Activated T-helper 1 cell treated with anti-CD3 and anti-CD28 coated beads, Interleukin-12 subunit alpha, Interleukin-12 subunit beta, Interleukin-2, Interleukin-4 antibody, amounts not matched to agents 30 ng/mL and 10 ng/mL and 1 ng/mL, durations not matched to agents 14 hours and 24 hours and 36 hours (primary cell): ENCODE measurements around the gene PARVA. TPM values are rescaled to one million over a fixed set of nuclear protein-coding genes. Genes with fewer than 3 reads are reported as not detected.
A peak's percentile ranks its signal among the peaks of the same experiment; 100 is the strongest.
"Not testable (repeated sequence)": the region's sequence is repeated elsewhere in the genome, so short reads cannot be mapped to it uniquely, and the experiment has no call there.

Experiments
- DNase-seq: peaks from one replicate; pipeline ENCODE4 v3.0.0; 2021; ENCODE audit warnings: low spot score
- H3K27ac Mint-ChIP-seq: one replicate; pipeline ENCODE4 v1.8.0; 2021; ENCODE audit warnings: mild to moderate bottlenecking, mixed read lengths
- H3K27me3 Mint-ChIP-seq: one replicate; pipeline ENCODE4 v1.8.0; 2022; ENCODE audit warnings: mild to moderate bottlenecking, moderate library complexity, mixed read lengths; ENCODE audit not compliant: insufficient read depth
- H3K36me3 Mint-ChIP-seq: one replicate; pipeline ENCODE4 v1.8.0; 2021; ENCODE audit warnings: low read depth, mixed read lengths
- H3K4me1 Mint-ChIP-seq: one replicate; pipeline ENCODE4 v1.8.0; 2021; ENCODE audit warnings: low read depth, mixed read lengths
- H3K4me3 Mint-ChIP-seq: one replicate; pipeline ENCODE4 v1.8.0; 2021; ENCODE audit warnings: mild to moderate bottlenecking, moderate library complexity, mixed read lengths
- H3K9me3 Mint-ChIP-seq: one replicate; pipeline ENCODE4 v1.8.0; 2021; ENCODE audit warnings: mixed read lengths
- intact Hi-C: fragments of 100-400 bp; cut with micrococcal nuclease; formaldehyde crosslinking; loops from one replicate; pipeline ENCODE4 v1.15.1; 2024
- total RNA-seq: library from RNA; stranded (reverse); gene quantifications from 2 replicates; pipeline ENCODE4 v1.2.3, GENCODE V29; 2022

Gene PARVA, protein sequence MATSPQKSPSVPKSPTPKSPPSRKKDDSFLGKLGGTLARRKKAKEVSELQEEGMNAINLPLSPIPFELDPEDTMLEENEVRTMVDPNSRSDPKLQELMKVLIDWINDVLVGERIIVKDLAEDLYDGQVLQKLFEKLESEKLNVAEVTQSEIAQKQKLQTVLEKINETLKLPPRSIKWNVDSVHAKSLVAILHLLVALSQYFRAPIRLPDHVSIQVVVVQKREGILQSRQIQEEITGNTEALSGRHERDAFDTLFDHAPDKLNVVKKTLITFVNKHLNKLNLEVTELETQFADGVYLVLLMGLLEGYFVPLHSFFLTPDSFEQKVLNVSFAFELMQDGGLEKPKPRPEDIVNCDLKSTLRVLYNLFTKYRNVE
- total RNA-seq = not detected in 2 replicates

DNA sequence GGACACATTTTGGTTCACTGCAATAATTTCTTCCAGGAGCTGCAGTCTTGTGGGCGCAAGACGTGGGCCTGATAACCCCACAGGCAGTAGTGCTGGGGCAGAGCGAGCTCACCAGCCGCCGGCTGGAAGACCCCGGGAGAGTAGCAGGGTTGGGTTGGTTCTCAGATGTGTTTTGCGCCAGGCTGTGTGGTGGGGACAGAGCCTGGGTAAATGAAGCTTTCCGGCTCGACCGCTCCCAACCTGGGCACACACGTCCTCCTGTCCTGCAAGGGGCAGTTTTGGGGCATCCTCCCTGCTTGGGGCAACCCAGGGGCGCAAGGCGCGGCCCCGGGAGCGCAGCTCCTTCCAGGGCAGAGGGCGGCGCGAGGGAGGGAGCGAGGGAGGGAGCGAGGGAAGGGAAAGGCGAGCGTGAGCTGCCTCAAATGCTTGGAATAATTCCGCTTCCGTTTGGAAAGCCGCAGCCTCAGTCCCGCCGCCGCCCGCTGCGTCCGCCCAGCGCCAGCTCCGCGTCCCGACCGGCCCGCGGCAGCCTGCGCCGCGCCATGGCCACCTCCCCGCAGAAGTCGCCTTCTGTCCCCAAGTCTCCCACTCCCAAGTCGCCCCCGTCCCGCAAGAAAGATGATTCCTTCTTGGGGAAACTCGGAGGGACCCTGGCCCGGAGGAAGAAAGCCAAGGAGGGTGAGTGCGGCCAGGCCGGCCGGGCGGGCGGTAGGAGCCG, at the start of gene PARVA:
Gene PARVA, plus strand, starts transcription at position 466 of the 718 bp plus-strand sequence. Its CDS starts 77 bp downstream, at position 543.
- Mint-ChIP-seq H3K4me3 (peak within 1 kb of the TSS; percentile 74), H3K27ac (no peak within 1 kb of the TSS), H3K9me3 (no peaks in the 10 kb centered on the region), H3K36me3 (peaks cover 2% of the 10 kb centered on the region), H3K27me3 (peaks cover 52% of the 10 kb centered on the region), H3K4me1 (no peaks in the 10 kb centered on the region)
- no peak for DNase-seq
- intact Hi-C loops = no loop called here

DNA sequence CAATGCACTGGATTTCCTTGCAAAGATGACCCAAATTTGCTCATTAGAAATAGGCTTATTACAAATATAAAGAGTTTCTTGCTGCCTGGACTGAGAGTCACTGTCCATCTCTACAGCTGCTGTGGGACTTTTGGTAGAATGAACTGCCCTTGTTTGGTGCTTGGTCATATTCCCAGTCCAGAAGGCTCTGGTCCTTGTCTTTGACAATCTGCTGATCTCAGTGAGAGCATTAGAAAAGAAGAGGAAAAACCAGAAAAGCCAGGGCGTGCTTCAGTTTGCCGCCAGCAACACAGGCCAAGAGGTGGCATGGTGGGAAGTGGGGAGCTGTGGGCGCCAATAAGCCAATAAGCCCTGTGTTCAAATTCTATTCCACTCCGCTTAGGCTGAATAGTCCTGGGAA, 48.2 kb upstream of the PARVA start:
- intact Hi-C loops = no loop called here
- Mint-ChIP-seq H3K27me3 (no peaks in the 10 kb centered on the region), H3K4me3 (no peak overlapping the region), H3K36me3 (peaks cover 2% of the 10 kb centered on the region), H3K27ac (no peak overlapping the region), H3K4me1 (peaks cover 6% of the 10 kb centered on the region), H3K9me3 (no peaks in the 10 kb centered on the region)
- DNase-seq = no peak

GRCh38 chr11:12329797-12330196, 47.6 kb upstream of the PARVA start:
- no peak overlapping the region for H3K27ac Mint-ChIP-seq
- peaks cover 6% of the 10 kb centered on the region for H3K4me1 Mint-ChIP-seq
- DNase-seq = no peak
- peaks cover under 1% of the 10 kb centered on the region for H3K36me3 Mint-ChIP-seq
- H3K4me3 Mint-ChIP-seq = no peak overlapping the region
- H3K9me3 Mint-ChIP-seq = no peaks in the 10 kb centered on the region
- H3K27me3 Mint-ChIP-seq = no peaks in the 10 kb centered on the region
- intact Hi-C loops = loop anchor here (5.0 kb wide), 1 partner anchor 853 kb away; no protein-coding TSS in a partner anchor

GRCh38 chr11:12330485-12331231, 46.7 kb upstream of the PARVA start:
- DNase-seq = no peak
- Mint-ChIP-seq H3K27me3 (peaks cover 1% of the 10 kb centered on the region), H3K9me3 (no peaks in the 10 kb centered on the region), H3K36me3 (no peaks in the 10 kb centered on the region), H3K4me3 (no peak overlapping the region), H3K27ac (no peak overlapping the region), H3K4me1 (peaks cover 6% of the 10 kb centered on the region)
- intact Hi-C loops = loop anchor here (1.0 to 5.0 kb wide), 4 partner anchors 269 to 852 kb away; no protein-coding TSS in a partner anchor

GRCh38 chr11:12331239-12331874, 46.0 kb upstream of the PARVA start:
- no peak overlapping the region for H3K27ac Mint-ChIP-seq
- DNase-seq = peak; percentile 48
- H3K9me3 Mint-ChIP-seq = no peaks in the 10 kb centered on the region
- H3K27me3 Mint-ChIP-seq = peaks cover 1% of the 10 kb centered on the region
- H3K4me3 Mint-ChIP-seq = no peak overlapping the region
- H3K4me1 Mint-ChIP-seq = peaks cover 6% of the 10 kb centered on the region
- H3K36me3 Mint-ChIP-seq = no peaks in the 10 kb centered on the region
- intact Hi-C loops = loop anchor here (1.0 to 5.0 kb wide), 4 partner anchors 268 to 851 kb away; no protein-coding TSS in a partner anchor

GRCh38 chr11:12343526-12343925, 33.8 kb upstream of the PARVA start:
- no peak overlapping the region for H3K27ac Mint-ChIP-seq
- H3K4me3 Mint-ChIP-seq = no peak overlapping the region
- no peak for DNase-seq
- no peaks in the 10 kb centered on the region for H3K4me1 Mint-ChIP-seq
- H3K36me3 Mint-ChIP-seq = peaks cover 2% of the 10 kb centered on the region
- no peaks in the 10 kb centered on the region for H3K9me3 Mint-ChIP-seq
- intact Hi-C loops = no loop called here
- H3K27me3 Mint-ChIP-seq = peaks cover 2% of the 10 kb centered on the region

DNA sequence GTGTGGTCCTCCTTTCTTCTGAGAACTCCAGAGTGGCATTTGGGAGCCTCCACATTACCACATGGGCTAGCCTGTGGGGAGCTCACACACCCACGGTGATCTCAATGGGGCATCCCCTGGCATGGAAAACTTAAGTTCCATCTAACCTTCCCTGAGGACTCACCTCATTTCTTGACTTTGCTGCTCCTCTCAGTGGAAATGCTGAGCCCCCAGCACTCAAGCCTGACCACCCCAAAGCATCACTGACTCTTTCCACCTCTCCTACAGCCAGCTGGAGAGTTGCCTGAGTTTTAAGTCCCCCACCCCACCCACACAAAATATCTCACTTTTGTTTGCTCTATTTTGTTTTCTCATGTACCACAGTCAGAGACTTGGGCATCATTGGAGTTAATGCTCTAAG, 23.8 kb upstream of the PARVA start:
- Mint-ChIP-seq H3K4me1 (peaks cover 24% of the 10 kb centered on the region), H3K36me3 (peaks cover 10% of the 10 kb centered on the region), H3K4me3 (no peak overlapping the region), H3K27me3 (no peaks in the 10 kb centered on the region), H3K9me3 (no peaks in the 10 kb centered on the region), H3K27ac (no peak overlapping the region)
- intact Hi-C loops = no loop called here
- no peak for DNase-seq

DNA sequence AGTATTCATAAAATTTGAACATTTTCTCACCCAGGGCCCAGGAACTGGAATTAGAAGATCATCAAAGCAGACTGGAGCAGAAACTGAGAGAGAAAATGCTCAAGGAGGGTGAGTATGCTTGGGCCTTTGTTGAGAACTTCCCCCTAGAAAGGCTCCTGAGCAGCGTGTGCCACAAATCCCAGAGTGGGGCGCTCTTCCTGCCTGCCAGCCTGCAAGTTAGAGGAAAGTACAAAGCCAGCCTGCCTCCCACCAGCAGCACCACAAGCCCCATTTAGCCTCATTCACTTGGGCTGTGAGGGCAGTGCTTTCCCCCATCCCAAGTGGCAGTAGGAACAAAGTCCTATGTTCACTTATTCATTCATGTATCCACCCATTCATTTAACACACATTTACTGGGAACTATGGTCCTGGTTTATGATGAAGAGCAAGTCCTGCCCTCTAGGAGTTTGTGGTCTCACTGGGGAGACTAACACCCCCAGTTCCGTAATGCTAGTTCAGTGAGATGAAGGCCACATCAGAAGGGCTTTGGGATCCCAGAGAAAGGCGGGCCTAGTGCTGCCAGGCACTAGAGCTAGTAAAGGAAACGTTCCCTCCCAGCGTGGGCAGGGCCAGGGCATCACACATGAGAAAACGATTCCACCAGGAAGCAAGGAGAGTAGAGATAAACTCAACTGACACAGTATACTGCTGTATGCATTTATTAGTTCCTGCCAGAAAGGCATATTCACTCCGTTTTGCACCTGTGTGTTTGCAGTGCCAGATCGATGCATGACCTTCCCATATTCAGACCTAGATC, 22.4 kb upstream of the PARVA start:
- intact Hi-C loops = no loop called here
- no peak overlapping the region for H3K27ac Mint-ChIP-seq
- no peak for DNase-seq
- peaks cover 14% of the 10 kb centered on the region for H3K36me3 Mint-ChIP-seq
- no peaks in the 10 kb centered on the region for H3K27me3 Mint-ChIP-seq
- H3K4me3 Mint-ChIP-seq = no peak overlapping the region
- H3K9me3 Mint-ChIP-seq = no peaks in the 10 kb centered on the region
- peaks cover 24% of the 10 kb centered on the region for H3K4me1 Mint-ChIP-seq

DNA sequence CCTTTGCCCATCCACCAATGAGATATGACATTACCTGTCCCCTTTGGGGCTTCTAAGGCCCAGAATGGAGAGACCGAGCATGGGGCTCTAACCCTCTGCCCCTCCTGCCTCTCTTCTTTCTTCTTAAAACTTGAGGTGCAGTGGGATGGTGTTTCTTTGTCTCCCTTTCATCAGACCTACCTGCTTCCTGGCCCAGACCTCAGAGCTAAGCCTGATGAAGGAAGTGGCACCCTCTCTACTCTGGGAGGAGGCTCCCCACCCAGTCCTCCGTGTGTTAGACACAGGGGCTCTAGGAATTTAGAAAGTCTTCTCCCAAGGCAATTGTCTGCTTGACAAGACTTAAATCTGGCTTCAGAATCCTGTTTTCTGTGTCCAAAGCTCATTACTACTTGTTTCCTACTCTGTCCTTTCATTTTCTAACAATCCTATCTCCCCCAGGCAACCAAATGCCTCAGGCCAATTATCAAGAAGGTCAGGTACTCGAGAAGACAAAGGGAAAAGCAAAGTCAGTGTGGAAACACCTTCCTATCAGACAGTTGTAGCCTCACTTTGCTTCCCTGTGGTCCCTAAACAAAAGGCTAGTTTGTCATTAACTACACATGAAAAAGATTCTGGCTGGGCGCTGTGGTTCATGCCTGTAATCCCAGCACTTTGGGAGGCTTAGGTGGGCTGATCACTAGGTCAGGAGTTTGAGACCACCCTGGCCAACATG, 20.3 kb upstream of the PARVA start:
- H3K4me3 Mint-ChIP-seq = no peak overlapping the region
- no peaks in the 10 kb centered on the region for H3K9me3 Mint-ChIP-seq
- no peak overlapping the region for H3K27ac Mint-ChIP-seq
- intact Hi-C loops = no loop called here
- peaks cover 33% of the 10 kb centered on the region for H3K4me1 Mint-ChIP-seq
- peaks cover 14% of the 10 kb centered on the region for H3K36me3 Mint-ChIP-seq
- DNase-seq = no peak
- no peaks in the 10 kb centered on the region for H3K27me3 Mint-ChIP-seq

GRCh38 chr11:12357697-12358096, 19.7 kb upstream of the PARVA start:
- H3K4me1 Mint-ChIP-seq = peaks cover 39% of the 10 kb centered on the region
- H3K27me3 Mint-ChIP-seq, H3K27ac Mint-ChIP-seq, H3K9me3 Mint-ChIP-seq, intact Hi-C loops, H3K4me3 Mint-ChIP-seq, DNase-seq: not testable (repeated sequence)
- H3K36me3 Mint-ChIP-seq = peaks cover 14% of the 10 kb centered on the region

DNA sequence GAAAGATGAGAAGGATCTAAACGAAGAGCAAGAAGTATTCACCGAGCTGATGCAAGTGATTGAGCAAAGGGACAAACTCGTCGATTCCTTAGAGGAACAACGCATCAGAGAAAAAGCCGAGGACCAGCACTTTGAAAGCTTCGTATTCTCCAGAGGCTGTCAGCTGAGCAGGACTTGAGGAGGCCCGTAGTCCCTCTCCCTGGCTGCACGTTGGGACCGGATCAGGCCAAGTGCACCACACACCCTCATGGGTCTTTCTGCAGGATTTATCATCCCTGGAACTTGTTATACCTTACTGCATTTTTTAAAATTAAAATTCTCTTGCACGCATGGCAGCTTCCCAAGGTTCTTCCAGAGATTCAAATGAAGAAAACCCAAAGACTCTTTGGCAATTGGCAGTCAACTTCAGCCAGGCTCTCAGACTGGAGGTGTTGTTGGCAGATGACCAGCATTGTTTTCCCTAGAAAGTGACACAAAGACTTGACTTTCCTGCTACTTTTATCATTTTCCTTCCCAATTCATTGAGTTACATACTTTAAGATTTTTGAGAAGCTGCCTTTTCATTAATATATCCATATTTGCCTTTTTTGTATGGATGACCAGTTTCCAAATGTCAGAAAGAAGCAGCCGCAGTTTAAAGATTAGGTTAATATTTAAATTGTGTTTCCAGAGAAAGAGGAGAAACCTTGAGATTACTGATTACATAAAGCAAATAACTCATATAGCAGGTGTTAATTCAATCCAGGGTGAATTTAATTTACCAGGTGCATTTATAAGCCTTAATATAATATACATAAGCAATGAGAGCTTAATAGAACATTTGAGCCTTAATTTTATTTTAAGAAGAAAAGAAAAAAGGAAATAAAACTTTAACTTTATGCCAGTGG, 18.8 kb upstream of the PARVA start:
- Mint-ChIP-seq H3K4me3 (no peak overlapping the region), H3K9me3 (no peaks in the 10 kb centered on the region), H3K4me1 (peaks cover 44% of the 10 kb centered on the region), H3K27me3 (no peaks in the 10 kb centered on the region), H3K27ac (no peak overlapping the region), H3K36me3 (peaks cover 16% of the 10 kb centered on the region)
- DNase-seq = no peak
- intact Hi-C loops = no loop called here
